Lung (tissue), 12 donors: Measurements from ENCODE around the gene SPEF1. TPM values are rescaled to one million over a fixed set of nuclear protein-coding genes. Genes with fewer than 3 reads are reported as not detected.

Source experiments
- ATAC-seq: fragments of 200-7000 bp; cut with Tn5 transposase; one replicate; pipeline ENCODE4 v1.9.1; 2020; ENCODE audit warnings: moderate number of reproducible peaks; ENCODE audit not compliant: insufficient read depth, low FRiP score
- DNase-seq, 3 donors: peaks; one replicate each; pipeline ENCODE4 v3.0.0-alpha.2; 2013 to 2017
- H3K27ac ChIP-seq, 2 donors: one replicate each; pipeline ENCODE4 v1.5.1; 2013; ENCODE audit warnings: mild to moderate bottlenecking in 2 of 2, moderate library complexity in 2 of 2, control low read depth in 1 of 2, inconsistent platforms in 1 of 2, low read depth in 1 of 2, low read length in 1 of 2
- H3K27me3 ChIP-seq, 3 donors: one replicate each; pipeline ENCODE4 v1.5.1; 2013; ENCODE audit warnings: low read length in 2 of 3; ENCODE audit not compliant: control insufficient read depth in 3 of 3, insufficient read depth in 3 of 3
- H3K36me3 ChIP-seq, 4 donors: one replicate each; pipeline ENCODE4 v1.5.1; 2013; ENCODE audit warnings: low read length in 4 of 4, mild to moderate bottlenecking in 1 of 4, moderate library complexity in 1 of 4; ENCODE audit not compliant: control insufficient read depth in 4 of 4, insufficient read depth in 4 of 4
- H3K4me1 ChIP-seq, 5 donors: one replicate each; pipeline ENCODE4 v1.5.1; 2013; ENCODE audit warnings: low read length in 5 of 5, mild to moderate bottlenecking in 2 of 5, moderate library complexity in 1 of 5; ENCODE audit not compliant: control insufficient read depth in 5 of 5, insufficient read depth in 5 of 5
- H3K4me3 ChIP-seq: one replicate; pipeline ENCODE4 v1.5.1; 2013; ENCODE audit warnings: mild to moderate bottlenecking, control low read depth, moderate library complexity
- H3K9ac ChIP-seq, 2 donors: one replicate each; pipeline ENCODE4 v1.5.1; 2013; ENCODE audit warnings: low read length in 2 of 2, control low read depth in 1 of 2; ENCODE audit not compliant: insufficient read depth in 1 of 2
- H3K9me3 ChIP-seq, 4 donors: one replicate each; pipeline ENCODE4 v1.5.1; 2013; ENCODE audit warnings: low read length in 3 of 4, mild to moderate bottlenecking in 1 of 4, moderate library complexity in 1 of 4; ENCODE audit not compliant: control insufficient read depth in 4 of 4, insufficient read depth in 3 of 4
- WGBS, 2 donors: extraction: QIAGEN DNeasy Blood & Tissue Kit; methylation state at CpG; one replicate each; pipeline ENCODE4 v1.1.7; 2013; 5-methylcytosine and 5-hydroxymethylcytosine counted together
- polyA plus RNA-seq, 2 donors: library from polyadenylated mRNA; stranded (reverse); fragments of 200-250 nt; gene quantifications; one replicate each; pipeline ENCODE4 v1.2.1, GENCODE V29; 2013
- total RNA-seq, 2 donors: library from RNA; depleted of rRNA in 1 of 2; stranded (reverse); fragments of >200 nt in 1 of 2; gene quantifications; one replicate each; pipeline ENCODE4 v1.2.1, GENCODE V29; 2014 to 2021
- TF ChIP-seq, protein P1 (sequence below): IDR thresholded peaks from 2 replicates; pipeline ENCODE4 v1.5.1; 2012; ENCODE audit warnings: mild to moderate bottlenecking; ENCODE audit errors: control extremely low read depth, extremely low read depth
- donor health status: control.
- donor health status: control.
- donor health status: Bipolar disorder and iron deficiency.
- donor health status: healthy.
- donor health status: DM: yes; HTN: yes; CAD: no.

SPEF1 gene
- total and polyA plus RNA-seq, 4 donors, result 9.6 to 15.5 (median 11.8) TPM

DNA sequence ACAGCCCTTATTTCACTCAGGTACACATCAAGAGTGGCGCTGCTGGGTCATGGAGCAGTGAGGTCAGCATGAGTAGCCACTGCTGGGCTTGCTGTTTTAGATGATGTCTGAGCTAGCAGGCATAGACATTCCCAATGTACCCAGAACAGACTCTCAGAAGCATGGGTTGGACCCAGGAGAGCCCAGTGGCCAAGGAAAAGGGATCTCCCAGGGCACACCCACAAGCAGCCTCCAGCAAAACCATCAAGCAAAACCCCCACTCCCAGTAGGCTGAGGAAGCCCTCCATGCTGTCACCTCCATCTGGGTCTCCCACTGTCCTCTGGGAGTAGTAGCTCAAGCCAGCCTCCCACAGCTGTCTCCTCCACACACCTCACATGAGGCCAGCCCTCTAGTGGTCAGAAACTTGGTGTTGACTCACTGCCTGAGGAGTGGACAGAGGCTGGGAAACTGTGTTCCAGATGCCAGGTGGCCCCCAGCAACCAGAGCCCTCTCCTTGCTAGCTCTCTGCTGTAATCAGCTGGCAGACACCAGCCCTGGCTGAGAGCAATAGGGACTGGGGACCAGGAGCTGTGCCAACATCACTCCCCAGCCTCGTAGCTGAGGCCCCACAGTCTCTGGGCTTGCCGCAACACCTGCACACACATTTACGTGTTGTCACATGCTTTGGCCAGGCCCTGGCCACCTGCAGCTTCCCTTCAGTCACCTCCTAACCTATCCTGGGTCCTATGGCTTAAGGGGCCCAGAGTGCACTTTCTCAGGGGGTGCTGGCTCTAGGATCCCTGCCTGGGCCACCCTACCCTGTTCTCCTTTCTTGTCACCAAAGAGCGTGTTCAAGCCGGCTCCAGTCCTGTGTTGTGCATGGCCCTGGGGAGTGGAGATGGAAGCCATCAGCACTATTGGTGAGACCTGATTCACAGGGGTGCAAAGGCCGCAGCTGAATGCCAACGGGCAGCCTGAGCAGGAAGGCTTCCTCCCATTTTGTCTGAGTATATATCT, 37.2 kb upstream of the SPEF1 start:
- H3K9me3 ChIP-seq, result no peaks in the 10 kb centered on the region
- H3K27me3 ChIP-seq, result no peaks in the 10 kb centered on the region
- peaks cover 4 to 14% (median 6%) of the 10 kb centered on the region in 4 donors for H3K36me3 ChIP-seq
- H3K9ac ChIP-seq, result no peak overlapping the region
- ATAC-seq (no peak), DNase-seq (peak; percentile 59 to 88 (median 84))
- H3K4me3 ChIP-seq, result no peak overlapping the region
- peak overlapping the region; percentile 34 to 85 for H3K27ac ChIP-seq
- peaks cover 0 to 25% (median 13%) of the 10 kb centered on the region in 5 donors for H3K4me1 ChIP-seq
- whole genome bisulfite sequencing, 2 donors, result 76 to 83% methylated on average over 8 of the region's 8 CpGs
- TF ChIP-seq, protein P1, sequence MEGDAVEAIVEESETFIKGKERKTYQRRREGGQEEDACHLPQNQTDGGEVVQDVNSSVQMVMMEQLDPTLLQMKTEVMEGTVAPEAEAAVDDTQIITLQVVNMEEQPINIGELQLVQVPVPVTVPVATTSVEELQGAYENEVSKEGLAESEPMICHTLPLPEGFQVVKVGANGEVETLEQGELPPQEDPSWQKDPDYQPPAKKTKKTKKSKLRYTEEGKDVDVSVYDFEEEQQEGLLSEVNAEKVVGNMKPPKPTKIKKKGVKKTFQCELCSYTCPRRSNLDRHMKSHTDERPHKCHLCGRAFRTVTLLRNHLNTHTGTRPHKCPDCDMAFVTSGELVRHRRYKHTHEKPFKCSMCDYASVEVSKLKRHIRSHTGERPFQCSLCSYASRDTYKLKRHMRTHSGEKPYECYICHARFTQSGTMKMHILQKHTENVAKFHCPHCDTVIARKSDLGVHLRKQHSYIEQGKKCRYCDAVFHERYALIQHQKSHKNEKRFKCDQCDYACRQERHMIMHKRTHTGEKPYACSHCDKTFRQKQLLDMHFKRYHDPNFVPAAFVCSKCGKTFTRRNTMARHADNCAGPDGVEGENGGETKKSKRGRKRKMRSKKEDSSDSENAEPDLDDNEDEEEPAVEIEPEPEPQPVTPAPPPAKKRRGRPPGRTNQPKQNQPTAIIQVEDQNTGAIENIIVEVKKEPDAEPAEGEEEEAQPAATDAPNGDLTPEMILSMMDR, result no peak

GRCh38 chr20:3815703-3816315, 34.6 kb upstream of the SPEF1 start:
- H3K27me3 ChIP-seq, result no peaks in the 10 kb centered on the region
- no peak overlapping the region for H3K4me3 ChIP-seq
- H3K27ac ChIP-seq, result no peak overlapping the region
- DNase-seq (no peak), ATAC-seq (no peak)
- no peaks in the 10 kb centered on the region for H3K9me3 ChIP-seq
- H3K9ac ChIP-seq, result no peak overlapping the region
- no peaks in the 10 kb centered on the region for H3K36me3 ChIP-seq
- H3K4me1 ChIP-seq, result peaks cover 5 to 39% (median 19%) of the 10 kb centered on the region in 5 donors
- WGBS, 2 donors, result 67 to 75% methylated on average over 9 of the region's 9 CpGs
- TF ChIP-seq, protein P1, result no peak

DNA sequence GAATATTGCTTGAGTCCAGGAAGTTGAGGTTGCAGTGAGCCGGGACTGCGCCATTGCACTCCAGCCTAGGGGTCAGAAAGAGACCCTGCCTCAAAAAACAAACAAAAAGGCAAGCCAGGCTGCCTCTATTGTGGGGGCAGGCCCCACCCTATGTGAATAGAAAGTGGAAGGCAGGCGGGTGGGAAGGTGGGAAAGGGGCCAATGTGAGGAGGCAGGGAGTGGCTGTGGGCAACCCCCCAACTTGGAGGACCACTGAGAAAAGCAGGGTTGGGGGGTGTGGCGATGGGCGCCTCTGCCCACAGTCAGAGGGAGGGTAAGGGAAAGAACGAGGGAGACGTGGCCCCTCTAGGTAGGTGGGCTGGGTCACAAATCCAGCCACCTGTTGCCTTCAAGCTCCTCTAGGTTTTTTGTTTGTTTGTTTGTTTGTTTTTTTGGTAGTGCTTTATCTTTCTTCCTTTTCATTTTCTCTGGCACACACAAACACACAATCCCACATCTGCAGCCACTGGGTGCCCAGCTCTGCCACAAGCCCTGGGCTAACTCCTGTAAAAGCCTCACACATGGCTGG, 33.8 kb upstream of the SPEF1 start:
- Histone ChIP-seq H3K27me3 (no peaks in the 10 kb centered on the region), H3K9ac (no peak overlapping the region), H3K9me3 (no peaks in the 10 kb centered on the region), H3K4me1 (peaks cover 5 to 47% (median 22%) of the 10 kb centered on the region in 5 donors), H3K4me3 (no peak overlapping the region), H3K27ac (no peak overlapping the region), H3K36me3 (no peaks in the 10 kb centered on the region)
- 86 to 88% methylated on average over 7 of the region's 7 CpGs for WGBS, 2 donors
- no peak for DNase-seq
- TF ChIP-seq, protein P1, result no peak
- ATAC-seq, result no peak
